ENCODE measurements around the gene SPATA31E1. TPM values are rescaled to one million over a fixed set of nuclear protein-coding genes. Genes with fewer than 3 reads are reported as not detected.

Gene SPATA31E1
- total RNA-seq, 1 donor from 2014 or later = not detected

GRCh38 chr9:87863882-87864465, 18.7 kb upstream of the SPATA31E1 start:
- no peak for TF ChIP-seq CTCF (IDR thresholded peaks at IDR 0.05; ENCODE audit: borderline replicate concordance)
- H3K4me3 ChIP-seq = no peak overlapping the region
- no peak for DNase-seq
- H3K27ac ChIP-seq (replicated peaks) = no peak overlapping the region
- peaks cover 39% of the 10 kb centered on the region for H3K9me3 ChIP-seq (replicated peaks)
- no peaks in the 10 kb centered on the region for H3K4me1 ChIP-seq
- H3K27me3 ChIP-seq (ENCODE audit: low read depth) = peaks cover 4% of the 10 kb centered on the region
- intact Hi-C loops (cut with micrococcal nuclease) = no loop called here
- H3K36me3 ChIP-seq = no peaks in the 10 kb centered on the region

- intact Hi-C loops (cut with micrococcal nuclease) = no loop called here
- DNase-seq = no peak
Observed at GRCh38 chr9:87864915-87865314, 17.8 kb upstream of the SPATA31E1 start.

GRCh38 chr9:87865626-87866025, 17.1 kb upstream of the SPATA31E1 start:
- Histone ChIP-seq H3K36me3 (no peaks in the 10 kb centered on the region), H3K9me3 (replicated peaks) (peaks cover 24% of the 10 kb centered on the region), H3K27ac (replicated peaks) (no peak overlapping the region), H3K27me3 (ENCODE audit: low read depth) (peaks cover 10% of the 10 kb centered on the region), H3K4me3 (no peak overlapping the region), H3K4me1 (no peaks in the 10 kb centered on the region)
- TF ChIP-seq CTCF (IDR thresholded peaks at IDR 0.05; ENCODE audit: borderline replicate concordance) = no peak
- no peak for DNase-seq
- intact Hi-C loops (cut with micrococcal nuclease) = no loop called here

More at GRCh38 chr9:87864915-87865314, 17.8 kb upstream of the SPATA31E1 start:
- TF ChIP-seq CTCF (IDR thresholded peaks at IDR 0.05; ENCODE audit: borderline replicate concordance) = no peak
- no peak overlapping the region for H3K27ac ChIP-seq (replicated peaks)
- peaks cover 4% of the 10 kb centered on the region for H3K27me3 ChIP-seq (ENCODE audit: low read depth)
- H3K36me3 ChIP-seq = no peaks in the 10 kb centered on the region
- peaks cover 31% of the 10 kb centered on the region for H3K9me3 ChIP-seq (replicated peaks)
- no peaks in the 10 kb centered on the region for H3K4me1 ChIP-seq
- H3K4me3 ChIP-seq = no peak overlapping the region

- Histone ChIP-seq H3K4me3 (no peak overlapping the region), H3K36me3 (no peaks in the 10 kb centered on the region), H3K27ac (replicated peaks) (no peak overlapping the region), H3K9me3 (replicated peaks) (peaks cover 7% of the 10 kb centered on the region), H3K27me3 (ENCODE audit: low read depth) (peaks cover 24% of the 10 kb centered on the region), H3K4me1 (no peaks in the 10 kb centered on the region)
- TF ChIP-seq CTCF (IDR thresholded peaks at IDR 0.05; ENCODE audit: borderline replicate concordance) = no peak
- intact Hi-C loops (cut with micrococcal nuclease) = no loop called here
- no peak for DNase-seq
Observed at GRCh38 chr9:87867391-87867790, 15.3 kb upstream of the SPATA31E1 start.

GRCh38 chr9:87868175-87868574, 14.5 kb upstream of the SPATA31E1 start:
- no peak for DNase-seq
- no peaks in the 10 kb centered on the region for H3K4me1 ChIP-seq
- intact Hi-C loops (cut with micrococcal nuclease) = no loop called here
- H3K9me3 ChIP-seq (replicated peaks) = no peaks in the 10 kb centered on the region
- no peaks in the 10 kb centered on the region for H3K36me3 ChIP-seq
- no peak for TF ChIP-seq CTCF (IDR thresholded peaks at IDR 0.05; ENCODE audit: borderline replicate concordance)
- no peak overlapping the region for H3K4me3 ChIP-seq
- H3K27me3 ChIP-seq (ENCODE audit: low read depth) = peaks cover 30% of the 10 kb centered on the region
- H3K27ac ChIP-seq (replicated peaks) = no peak overlapping the region

Data from left ventricle myocardium inferior (tissue), 1 donor.